Measurements from ENCODE around the gene TGOLN2. TPM values are rescaled to one million over a fixed set of nuclear protein-coding genes. Genes with fewer than 3 reads are reported as not detected.

The TGOLN2 gene
- total RNA-seq, 4 donors from 2014 or later = 62.0 to 106 (median 89.4) TPM

GRCh38 chr2:85309699-85310321 lies 18.0 kb downstream of the TGOLN2 start:
- peak; percentile 38 to 48 for DNase-seq
- H3K27ac ChIP-seq = peak overlapping the region; percentile 57 to 64
- no peaks in the 10 kb centered on the region for H3K27me3 ChIP-seq
- TF ChIP-seq POLR2A (IDR thresholded peaks at IDR 0.05) = no peak
- TF ChIP-seq, protein P1, sequence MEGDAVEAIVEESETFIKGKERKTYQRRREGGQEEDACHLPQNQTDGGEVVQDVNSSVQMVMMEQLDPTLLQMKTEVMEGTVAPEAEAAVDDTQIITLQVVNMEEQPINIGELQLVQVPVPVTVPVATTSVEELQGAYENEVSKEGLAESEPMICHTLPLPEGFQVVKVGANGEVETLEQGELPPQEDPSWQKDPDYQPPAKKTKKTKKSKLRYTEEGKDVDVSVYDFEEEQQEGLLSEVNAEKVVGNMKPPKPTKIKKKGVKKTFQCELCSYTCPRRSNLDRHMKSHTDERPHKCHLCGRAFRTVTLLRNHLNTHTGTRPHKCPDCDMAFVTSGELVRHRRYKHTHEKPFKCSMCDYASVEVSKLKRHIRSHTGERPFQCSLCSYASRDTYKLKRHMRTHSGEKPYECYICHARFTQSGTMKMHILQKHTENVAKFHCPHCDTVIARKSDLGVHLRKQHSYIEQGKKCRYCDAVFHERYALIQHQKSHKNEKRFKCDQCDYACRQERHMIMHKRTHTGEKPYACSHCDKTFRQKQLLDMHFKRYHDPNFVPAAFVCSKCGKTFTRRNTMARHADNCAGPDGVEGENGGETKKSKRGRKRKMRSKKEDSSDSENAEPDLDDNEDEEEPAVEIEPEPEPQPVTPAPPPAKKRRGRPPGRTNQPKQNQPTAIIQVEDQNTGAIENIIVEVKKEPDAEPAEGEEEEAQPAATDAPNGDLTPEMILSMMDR (IDR thresholded peaks at IDR 0.05) = no peak
- H3K36me3 ChIP-seq = no peaks in the 10 kb centered on the region
- intact Hi-C loops (cut with DNase I; ENCODE audit: low total_unique reads) = no loop called here
- no peaks in the 10 kb centered on the region for H3K9me3 ChIP-seq
- H3K4me1 ChIP-seq = peaks cover 0 to 10% of the 10 kb centered on the region in 2 donors
- no peak overlapping the region for H3K4me3 ChIP-seq

GRCh38 chr2:85308896-85309555 lies 18.8 kb downstream of the TGOLN2 start:
- DNase-seq = peak; percentile 80 to 83
- no peaks in the 10 kb centered on the region for H3K27me3 ChIP-seq
- intact Hi-C loops (cut with DNase I; ENCODE audit: low total_unique reads) = no loop called here
- H3K9me3 ChIP-seq = no peaks in the 10 kb centered on the region
- TF ChIP-seq, protein P1 (IDR thresholded peaks at IDR 0.05) = no peak
- no peak for TF ChIP-seq POLR2A (IDR thresholded peaks at IDR 0.05)
- peaks cover 0 to 10% of the 10 kb centered on the region in 2 donors for H3K4me1 ChIP-seq
- no peak overlapping the region for H3K4me3 ChIP-seq
- no peaks in the 10 kb centered on the region for H3K36me3 ChIP-seq
- H3K27ac ChIP-seq = peak overlapping the region; percentile 57 to 64

GRCh38 chr2:85308201-85308600 lies 19.6 kb downstream of the TGOLN2 start:
- H3K27ac ChIP-seq = peak overlapping the region; percentile 57 to 64
- H3K4me3 ChIP-seq = no peak overlapping the region
- no peaks in the 10 kb centered on the region for H3K9me3 ChIP-seq
- peaks cover 0 to 10% of the 10 kb centered on the region in 2 donors for H3K4me1 ChIP-seq
- H3K27me3 ChIP-seq = no peaks in the 10 kb centered on the region
- H3K36me3 ChIP-seq = no peaks in the 10 kb centered on the region
- no peak for DNase-seq
- TF ChIP-seq POLR2A (IDR thresholded peaks at IDR 0.05) = no peak
- TF ChIP-seq, protein P1 (IDR thresholded peaks at IDR 0.05) = no peak
- intact Hi-C loops (cut with DNase I; ENCODE audit: low total_unique reads) = no loop called here

DNA sequence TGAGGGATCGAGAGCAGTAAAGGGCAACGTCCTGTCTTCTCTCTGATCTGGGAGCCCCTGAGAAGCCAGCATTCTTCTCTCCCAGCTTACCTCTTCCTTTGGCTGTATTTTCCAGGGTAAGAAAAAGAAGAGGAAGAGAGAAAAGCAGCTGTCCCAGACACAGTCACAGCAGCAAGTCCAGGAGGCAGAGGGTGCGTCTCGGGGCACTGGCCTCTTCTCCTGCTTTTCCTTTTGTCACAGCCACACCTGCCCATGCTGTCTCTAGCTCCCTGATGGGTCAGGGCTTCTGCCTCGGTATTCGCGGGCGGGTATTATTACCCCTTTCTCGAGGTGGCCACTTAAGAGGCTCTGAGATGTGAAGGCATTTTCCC lies 20.3 kb downstream of the TGOLN2 start:
- H3K9me3 ChIP-seq = no peaks in the 10 kb centered on the region
- H3K27ac ChIP-seq = peak overlapping the region in 1 of 2 donors; percentile 64
- intact Hi-C loops (cut with DNase I; ENCODE audit: low total_unique reads) = no loop called here
- DNase-seq = no peak
- H3K4me3 ChIP-seq = no peak overlapping the region
- H3K27me3 ChIP-seq = no peaks in the 10 kb centered on the region
- H3K4me1 ChIP-seq = peaks cover 0 to 10% of the 10 kb centered on the region in 2 donors
- H3K36me3 ChIP-seq = no peaks in the 10 kb centered on the region
- no peak for TF ChIP-seq POLR2A (IDR thresholded peaks at IDR 0.05)
- TF ChIP-seq, protein P1 (IDR thresholded peaks at IDR 0.05) = no peak

- Histone ChIP-seq H3K36me3 (no peaks in the 10 kb centered on the region), H3K27me3 (no peaks in the 10 kb centered on the region), H3K27ac (no peak overlapping the region), H3K4me1 (peaks cover 0 to under 1% of the 10 kb centered on the region in 2 donors), H3K9me3 (no peaks in the 10 kb centered on the region), H3K4me3 (no peak overlapping the region)
- intact Hi-C loops (cut with DNase I; ENCODE audit: low total_unique reads) = no loop called here
- TF ChIP-seq, protein P1 (IDR thresholded peaks at IDR 0.05) = no peak
- no peak for TF ChIP-seq POLR2A (IDR thresholded peaks at IDR 0.05)
- no peak for DNase-seq
These were observed 23.8 kb downstream of the TGOLN2 start for GRCh38 chr2:85303780-85304531.

Measured in uterus (tissue), 4 donors.